NCI-H146 treated with DMSO at 0.1 percent for 48 hours (cell line): ENCODE results near the gene DZIP1L.
A peak's percentile ranks its signal among the peaks of the same experiment; 100 is the strongest.
"Not testable (repeated sequence)": the region's sequence is repeated elsewhere in the genome, so short reads cannot be mapped to it uniquely, and the experiment has no call there.

Experiments used
- DNase-seq: peaks from one replicate; lab custom pipeline; 2025; ENCODE audit not compliant: unreplicated experiment; lab: John Stamatoyannopoulos, UW

DZIP1L gene, protein sequence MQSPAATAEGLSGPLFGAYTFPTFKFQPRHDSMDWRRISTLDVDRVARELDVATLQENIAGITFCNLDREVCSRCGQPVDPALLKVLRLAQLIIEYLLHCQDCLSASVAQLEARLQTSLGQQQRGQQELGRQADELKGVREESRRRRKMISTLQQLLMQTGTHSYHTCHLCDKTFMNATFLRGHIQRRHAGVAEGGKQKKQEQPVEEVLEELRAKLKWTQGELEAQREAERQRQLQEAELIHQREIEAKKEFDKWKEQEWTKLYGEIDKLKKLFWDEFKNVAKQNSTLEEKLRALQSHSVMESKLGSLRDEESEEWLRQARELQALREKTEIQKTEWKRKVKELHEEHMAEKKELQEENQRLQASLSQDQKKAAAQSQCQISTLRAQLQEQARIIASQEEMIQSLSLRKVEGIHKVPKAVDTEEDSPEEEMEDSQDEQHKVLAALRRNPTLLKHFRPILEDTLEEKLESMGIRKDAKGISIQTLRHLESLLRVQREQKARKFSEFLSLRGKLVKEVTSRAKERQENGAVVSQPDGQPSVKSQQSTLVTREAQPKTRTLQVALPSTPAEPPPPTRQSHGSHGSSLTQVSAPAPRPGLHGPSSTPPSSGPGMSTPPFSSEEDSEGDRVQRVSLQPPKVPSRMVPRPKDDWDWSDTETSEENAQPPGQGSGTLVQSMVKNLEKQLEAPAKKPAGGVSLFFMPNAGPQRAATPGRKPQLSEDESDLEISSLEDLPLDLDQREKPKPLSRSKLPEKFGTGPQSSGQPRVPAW

DNA sequence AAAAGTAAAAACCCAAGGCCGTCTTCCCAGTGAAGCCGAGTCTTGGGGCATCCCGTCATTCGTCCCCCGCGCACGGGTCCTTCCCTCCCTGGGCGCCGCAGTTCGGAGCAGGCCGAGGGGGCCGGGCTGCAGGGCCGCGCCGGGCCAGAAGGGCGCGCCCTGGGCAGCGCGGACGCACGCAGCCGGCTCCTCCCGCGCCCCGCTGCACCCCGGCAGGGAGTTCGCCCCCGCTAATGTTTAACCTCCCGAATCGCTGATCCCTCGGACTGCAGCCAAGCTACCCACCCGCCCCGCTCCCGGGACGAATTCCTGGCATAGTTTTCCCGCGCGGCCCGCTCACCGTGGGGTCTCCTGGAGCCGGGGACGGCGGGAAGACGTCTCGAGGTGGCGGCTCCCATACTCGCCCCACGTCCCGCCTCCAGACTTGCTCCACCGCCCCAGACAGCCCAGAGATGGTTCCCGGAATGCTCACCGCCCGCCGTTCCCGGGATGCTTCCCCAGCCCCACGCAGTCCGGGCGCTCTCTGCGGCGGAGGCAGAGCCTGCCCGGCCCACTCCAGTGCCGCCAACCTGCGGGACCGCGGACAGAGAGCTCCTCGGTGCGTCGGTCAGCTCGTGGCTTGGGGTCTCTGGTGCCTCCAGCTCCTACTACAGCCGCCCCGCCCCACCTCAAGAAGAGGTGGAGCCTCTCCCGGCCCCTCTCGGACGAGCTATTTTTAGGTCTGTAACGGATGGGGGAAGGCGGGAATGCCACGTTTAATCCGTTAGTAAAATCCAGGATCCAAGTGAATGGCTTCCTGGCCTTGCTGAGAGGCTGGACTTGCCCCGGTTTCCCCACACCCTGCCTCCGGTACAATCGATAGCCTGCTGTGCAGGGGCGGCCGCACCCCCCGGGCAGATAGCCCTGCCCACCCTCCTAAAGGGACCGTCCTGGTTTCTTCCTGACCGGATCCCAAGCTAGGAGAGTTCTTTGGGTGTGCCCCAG is at the start of gene DZIP1L:
DZIP1L (minus strand) TSS at position 621 of the 984 bp plus-strand sequence. CDS start 11,637 bp downstream, outside the sequence.
- peak; percentile 70 for DNase-seq

DNA sequence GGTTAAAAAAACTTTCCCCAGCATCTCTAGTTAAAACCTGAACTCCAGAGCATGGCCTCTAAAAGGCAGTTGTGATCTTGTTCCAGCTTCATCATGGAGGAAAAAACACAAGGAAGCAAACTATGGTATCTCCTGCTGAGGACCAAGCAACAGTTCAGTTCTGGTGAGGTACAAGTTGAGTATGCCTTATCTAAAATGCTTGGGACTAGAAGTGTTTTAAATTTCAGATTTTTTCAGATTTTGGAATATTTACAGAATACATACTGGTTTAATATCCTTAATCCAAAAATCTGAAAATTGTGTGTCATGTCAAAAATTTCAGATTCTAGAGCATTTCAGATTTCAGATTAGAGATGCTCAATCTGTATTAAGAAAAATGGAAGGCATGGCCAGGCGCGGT is 49.7 kb upstream of the DZIP1L start:
- DNase-seq, result no peak

DNA sequence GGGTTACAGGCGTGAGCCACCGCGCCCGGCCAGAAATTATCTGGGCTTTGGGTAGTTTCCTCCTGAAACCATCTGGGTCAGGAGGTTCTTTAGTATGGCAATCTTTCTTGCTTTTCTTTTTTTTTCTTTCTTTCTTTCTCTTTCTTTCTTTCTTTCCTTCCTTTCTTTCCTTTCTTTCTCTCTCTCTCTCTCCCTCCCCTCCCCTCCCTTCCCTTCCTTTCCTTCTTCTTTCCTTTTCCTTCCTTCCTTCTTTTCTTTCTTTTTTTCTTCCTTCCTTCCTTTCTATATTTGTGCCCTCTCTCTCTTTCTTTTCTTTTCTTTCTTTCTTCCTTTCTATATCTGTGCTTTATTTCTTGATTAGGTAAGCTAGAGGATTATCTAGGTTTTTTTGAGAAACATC is 42.3 kb upstream of the DZIP1L start:
- DNase-seq, result no peak

DNA sequence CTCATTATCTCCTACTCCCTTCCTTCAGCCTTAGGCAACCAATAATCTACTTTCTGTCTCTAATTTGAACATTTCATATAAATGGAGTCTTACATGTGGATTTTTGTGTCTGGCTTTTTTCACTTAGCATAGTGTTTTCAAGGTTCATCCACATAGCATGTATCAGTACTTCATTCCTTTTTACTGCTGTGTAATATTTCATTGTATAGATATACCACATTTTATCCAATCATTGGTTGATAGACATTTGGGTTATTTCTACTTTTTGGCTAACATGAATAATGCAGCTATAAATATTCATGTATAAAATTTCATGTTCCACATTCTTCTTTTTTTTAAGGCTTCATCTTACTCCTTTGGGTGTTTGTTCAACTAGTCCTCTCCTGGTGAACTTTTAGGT is 39.1 kb upstream of the DZIP1L start:
- no peak for DNase-seq

DNA sequence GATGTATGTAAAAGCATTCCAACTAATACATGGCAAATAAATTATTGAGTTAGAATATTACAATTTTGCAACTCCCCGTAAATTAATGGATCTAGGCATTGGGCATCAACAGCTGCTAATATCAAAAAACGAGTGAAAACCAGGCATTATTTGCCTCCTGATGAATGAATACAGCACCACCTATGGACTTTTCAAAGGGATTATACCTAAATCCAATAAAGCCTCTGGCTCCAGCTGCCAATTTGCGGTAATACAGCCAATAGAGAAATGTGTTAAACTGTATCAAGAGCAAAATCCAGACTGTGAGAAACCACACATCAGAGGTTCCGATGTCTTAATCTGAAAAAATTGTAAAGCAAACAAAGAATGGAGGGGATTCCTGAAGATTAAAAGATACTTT is 33.1 kb upstream of the DZIP1L start:
- peak; percentile 27 for DNase-seq

DNA sequence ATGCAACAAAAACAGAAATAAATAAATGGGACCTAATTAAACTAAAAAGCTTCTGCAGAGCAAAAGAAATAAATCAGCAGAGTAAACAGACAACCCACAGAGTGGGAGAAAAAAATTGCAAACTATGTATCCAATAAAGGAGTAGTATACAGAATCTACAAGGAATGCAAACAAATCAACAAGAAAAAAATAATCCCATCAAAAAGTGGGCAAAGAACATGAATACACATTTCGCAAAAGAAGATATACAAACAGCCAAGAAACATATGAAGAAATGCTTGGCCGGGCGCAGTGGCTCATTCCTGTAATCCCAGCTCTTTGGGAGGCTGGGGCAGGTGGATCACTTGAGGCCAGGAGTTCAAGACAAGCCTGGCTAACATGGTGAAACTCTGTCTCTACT is 26.8 kb upstream of the DZIP1L start:
- DNase-seq, result not testable (repeated sequence)

DNA sequence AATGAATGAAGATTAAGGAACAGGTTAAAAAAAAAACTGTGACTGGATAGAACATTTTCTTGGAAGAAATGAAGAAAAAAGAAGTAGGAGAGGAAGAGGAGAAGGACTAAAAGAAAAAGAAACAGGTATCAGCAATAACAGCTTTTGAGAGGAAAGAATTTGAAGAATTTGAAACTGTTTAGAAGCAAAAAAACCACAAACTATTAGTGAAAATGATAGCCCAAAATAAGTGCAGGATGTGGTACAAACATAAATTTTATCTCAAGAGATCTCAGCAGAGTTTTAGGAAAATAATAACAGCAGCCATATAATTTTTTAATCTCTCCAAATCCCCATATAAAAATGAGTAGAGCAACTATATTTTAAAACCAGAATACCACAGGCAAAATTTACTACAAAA is 25.5 kb upstream of the DZIP1L start:
- no peak for DNase-seq

DNA sequence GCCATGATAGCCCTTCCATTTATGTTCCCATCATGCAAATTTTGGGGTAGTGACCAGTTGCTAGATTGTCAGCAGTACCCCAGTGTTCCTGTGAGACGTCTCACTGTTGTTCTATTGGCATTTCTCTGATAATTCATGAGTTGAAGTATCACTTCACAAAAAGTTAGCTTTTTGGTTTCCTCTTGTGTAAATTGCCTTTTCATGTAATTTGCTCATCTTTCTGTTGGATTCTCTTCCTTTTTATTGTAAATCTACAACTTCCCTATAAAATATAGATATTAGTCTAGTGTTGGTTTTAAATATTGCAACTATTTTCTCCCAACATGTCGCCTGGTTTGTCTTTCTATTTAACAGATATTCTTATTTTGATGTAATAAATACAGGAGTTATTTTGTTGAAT is 24.3 kb upstream of the DZIP1L start:
- no peak for DNase-seq

DNA sequence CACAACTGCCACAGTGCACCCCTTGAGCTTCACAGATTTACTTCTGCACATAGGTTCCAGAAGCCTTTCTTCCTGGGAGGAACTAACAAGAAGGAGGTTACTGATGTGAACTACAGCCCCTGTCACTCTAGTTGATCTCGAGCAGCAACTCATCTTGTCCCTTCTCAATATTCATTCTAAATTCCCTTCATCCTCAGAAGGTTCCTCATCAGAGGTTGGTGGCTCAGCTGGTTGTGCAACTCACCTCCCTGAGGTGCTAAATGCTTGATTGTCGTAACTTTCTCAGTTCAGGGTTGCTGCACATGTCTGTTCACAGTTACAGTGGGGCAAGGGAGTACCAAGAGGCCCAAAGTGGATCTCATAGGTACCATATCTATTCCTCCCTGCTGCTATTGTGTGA is 22.5 kb upstream of the DZIP1L start:
- no peak for DNase-seq

DNA sequence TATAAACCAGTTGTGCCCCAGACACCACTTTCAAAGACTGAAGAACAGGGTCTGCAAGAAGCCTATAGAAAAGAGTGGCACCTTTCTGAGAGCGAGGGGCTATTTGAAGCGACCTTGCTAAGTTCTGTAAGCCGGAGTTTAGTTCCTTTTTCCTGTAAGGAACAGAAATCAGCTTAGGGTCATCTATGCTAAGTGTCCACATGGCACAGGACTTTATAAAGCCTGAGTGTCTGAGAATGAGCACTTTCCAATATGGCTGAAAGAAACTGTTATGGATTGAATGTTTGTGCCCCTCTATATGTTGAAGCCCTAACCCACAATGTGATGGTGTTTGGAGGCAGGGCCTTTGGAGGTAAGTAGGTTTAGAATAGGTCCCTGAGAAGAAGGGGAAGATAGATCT is 20.8 kb upstream of the DZIP1L start:
- no peak for DNase-seq

DNA sequence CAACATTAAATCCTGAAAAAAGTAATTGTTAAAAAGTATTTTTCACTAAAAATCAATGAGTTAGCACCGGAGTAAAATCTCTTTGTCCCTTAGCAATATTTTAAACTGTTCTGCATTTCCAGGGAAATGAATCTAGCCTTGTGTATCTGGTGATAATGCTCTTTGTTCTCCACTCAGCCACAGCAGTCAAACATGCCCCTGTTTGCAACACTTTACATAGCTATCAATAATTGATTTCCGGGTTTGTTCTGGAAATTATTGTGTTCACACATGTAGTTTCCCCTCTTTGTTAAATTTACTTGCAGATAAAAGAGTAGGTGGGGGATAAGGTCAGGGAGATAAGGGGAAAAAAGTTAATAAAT is 20.4 kb upstream of the DZIP1L start:
- peak; percentile 12 for DNase-seq

DNA sequence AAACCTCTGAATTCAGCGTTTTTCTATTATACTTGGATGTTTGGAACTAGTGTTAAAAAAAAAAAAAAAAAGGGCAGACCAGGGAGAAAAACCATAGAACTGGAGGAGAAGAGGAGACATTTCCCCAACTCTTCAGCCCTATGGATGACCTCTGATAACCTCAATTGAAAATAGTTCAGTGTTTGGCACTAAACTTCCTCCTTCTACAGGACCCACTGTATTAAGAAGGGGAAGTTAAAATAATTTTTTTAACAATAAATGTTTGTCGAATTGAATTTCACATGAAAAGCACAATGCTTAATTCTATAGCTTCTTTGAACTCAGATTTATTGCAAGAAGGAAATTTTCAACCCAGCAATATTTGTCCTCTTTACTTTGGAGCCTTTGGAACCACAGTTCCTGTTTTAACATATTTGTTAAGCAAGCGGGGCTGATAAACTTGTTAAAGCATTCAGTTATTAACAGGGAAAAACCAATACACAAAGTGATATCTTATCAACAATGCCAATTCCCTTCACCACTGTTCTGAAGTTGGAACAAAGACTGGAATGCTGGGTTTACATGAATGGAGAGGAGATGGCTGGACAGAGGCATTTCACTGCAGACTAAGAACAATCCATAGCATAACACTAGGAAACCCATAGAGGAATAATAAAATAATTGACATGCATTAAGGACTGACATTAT is 19.9 kb upstream of the DZIP1L start:
- no peak for DNase-seq

DNA sequence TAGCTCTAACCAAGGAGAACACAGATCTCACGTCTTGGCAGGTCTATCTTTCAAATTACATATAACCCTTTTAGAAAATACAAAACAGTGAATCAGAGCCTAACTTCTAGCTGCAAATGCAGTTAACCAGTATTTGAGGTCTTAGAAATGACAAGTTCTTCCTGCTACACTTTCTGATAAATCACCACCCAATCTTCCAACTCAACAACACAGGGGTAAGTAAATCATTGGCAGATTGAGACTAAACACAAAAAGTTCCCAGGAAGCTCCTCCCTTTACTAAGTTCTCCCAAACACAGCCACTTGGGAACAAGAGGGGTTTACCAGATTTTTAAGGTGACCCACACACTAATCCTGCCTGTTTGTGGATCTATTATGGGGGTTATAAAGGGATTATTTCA is 16.8 kb upstream of the DZIP1L start, which contains the start of gene A4GNT:
A4GNT (minus strand) TSS at position 152 of the 400 bp plus-strand sequence. CDS start 1,134 bp downstream, outside the sequence.
- DNase-seq, result no peak

DNA sequence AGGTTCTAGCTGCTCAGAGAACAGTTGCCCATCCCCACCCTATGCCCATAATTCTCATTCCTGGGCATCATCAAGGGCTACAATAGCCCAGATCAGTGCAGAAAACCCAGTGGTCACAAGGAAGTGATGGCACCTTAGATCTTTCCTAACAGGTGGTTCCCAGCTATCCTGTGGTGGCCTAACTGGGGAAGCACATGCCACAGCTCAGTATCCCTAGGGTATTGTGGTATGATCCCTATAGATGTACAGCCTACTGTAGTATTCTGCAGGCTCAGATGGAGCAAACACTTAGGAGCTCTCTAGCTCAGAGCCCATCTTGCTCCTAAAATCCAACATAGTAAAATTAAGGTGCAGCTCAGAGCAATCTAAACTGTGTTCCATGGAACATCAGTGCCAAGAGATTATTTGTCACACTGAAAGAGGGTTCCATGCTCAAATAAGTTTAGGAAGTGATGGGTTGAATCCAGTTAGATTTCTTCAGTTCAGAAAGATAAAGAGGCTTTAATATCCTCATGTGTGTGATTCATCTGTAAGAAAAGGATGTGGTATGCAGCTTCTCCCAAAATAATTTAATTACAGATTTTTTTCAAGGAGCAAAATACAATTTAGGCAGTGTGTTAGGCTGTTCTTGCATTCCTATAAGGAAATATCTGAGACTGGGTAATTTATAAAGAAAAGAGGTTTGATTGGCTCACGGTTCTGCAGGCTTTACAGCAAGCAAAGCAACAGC is 12.4 kb upstream of the DZIP1L start:
- DNase-seq, result no peak

DNA sequence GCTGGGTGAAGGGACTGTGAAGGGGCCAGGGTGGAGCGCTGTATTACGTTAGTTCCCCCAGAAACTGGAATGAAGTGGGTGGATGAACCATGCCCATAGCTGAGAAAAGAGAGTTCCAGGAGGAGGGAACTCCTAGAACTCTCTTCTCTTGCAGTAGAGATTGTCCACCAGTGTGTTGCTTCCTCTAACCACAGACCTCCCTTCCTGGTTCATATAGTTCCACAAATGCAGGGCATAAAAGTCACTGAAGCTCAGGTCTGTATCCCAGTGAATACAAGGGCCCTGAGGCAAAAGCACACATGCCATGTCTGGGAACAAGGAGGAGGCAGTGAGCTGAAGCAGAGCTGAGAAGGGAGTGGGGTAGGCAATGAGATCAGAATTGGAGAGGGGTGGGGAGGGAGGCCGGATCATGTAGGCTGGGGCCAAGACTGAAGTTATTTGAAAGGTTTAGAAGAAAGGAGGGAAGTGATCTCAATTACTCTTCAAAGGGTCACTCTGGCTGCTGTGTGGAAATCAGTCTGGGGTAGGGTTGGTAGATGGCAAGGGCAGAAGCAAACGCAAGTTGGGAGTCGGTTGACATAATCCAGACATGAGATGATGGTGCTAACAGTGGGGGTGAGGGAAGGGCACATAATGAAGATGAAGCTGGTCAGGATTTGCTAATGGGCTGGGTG is 10.3 kb upstream of the DZIP1L start:
- DNase-seq, result no peak

DNA sequence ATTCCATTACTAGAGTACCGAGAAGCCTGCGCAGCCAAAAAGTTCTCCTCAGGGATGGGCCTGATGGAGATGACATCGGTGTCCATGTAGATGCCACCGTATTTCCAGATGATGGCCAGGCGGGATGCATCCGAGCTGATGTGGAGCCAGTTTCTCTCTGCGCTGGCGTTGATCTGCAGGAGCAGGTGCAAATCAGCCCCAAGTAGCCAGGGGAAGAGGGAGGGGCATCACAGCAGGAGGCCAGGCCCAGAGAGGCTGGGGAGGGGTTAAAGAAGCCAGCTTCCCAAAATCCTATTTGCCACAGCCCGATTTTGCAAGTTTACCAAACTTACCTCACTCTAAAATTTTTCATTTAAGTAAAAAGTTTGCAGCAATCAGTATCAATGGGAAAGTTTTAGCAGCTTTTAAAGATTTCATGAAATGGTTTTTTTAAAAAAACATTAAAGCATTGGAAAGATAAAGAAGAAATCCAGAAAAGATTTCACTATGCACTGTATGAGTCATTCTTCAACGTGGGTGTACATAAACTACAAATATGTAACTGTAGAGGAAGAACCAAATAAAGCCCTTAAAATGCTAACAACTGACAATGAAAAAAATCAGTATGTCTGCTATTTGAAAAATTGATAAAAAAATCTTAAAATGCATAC is 9.4 kb upstream of the DZIP1L start:
- no peak for DNase-seq

DNA sequence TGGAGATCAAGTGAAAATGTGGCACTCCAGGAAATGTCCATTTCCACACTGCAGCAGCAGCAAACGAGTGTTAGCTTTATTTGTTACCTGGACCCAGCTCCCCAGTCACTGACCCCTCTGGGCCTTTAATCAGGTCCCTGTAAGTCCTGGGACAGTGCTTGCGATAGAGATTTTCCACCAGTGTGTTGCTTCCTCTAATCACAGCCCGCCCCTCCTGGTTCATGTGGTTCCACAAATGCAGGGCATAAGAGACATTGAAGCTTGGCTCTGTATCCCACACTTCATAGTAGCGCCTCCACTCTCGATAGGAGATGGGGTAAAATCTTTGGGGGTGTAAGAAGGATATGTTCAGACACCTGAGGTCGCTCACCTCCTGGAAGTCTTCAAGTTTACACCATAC is 8.8 kb upstream of the DZIP1L start:
- DNase-seq, result no peak

DNA sequence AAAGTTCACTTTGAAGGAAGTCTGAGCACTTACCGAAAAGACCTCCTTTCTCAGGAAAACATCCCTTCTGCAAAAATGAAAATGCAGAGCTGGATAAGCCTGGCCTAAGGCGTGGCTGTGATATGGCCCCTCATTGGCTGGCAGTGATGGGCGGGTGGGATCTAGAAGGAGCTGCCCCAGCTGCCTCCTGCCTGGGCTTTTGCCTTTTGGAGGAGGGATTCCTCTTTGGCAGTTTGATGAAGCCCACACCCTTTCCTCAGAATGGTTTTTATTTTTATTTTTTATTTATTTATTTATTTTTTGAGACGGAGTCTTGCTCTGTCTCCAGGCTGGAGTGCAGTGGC is 4.0 kb upstream of the DZIP1L start:
- DNase-seq, result no peak
